ENCODE measurements around the gene WDR5.
A peak's percentile ranks its signal among the peaks of the same experiment; 100 is the strongest.
"Not testable (repeated sequence)": the region's sequence is repeated elsewhere in the genome, so short reads cannot be mapped to it uniquely, and the experiment has no call there.

The WDR5 gene

DNA sequence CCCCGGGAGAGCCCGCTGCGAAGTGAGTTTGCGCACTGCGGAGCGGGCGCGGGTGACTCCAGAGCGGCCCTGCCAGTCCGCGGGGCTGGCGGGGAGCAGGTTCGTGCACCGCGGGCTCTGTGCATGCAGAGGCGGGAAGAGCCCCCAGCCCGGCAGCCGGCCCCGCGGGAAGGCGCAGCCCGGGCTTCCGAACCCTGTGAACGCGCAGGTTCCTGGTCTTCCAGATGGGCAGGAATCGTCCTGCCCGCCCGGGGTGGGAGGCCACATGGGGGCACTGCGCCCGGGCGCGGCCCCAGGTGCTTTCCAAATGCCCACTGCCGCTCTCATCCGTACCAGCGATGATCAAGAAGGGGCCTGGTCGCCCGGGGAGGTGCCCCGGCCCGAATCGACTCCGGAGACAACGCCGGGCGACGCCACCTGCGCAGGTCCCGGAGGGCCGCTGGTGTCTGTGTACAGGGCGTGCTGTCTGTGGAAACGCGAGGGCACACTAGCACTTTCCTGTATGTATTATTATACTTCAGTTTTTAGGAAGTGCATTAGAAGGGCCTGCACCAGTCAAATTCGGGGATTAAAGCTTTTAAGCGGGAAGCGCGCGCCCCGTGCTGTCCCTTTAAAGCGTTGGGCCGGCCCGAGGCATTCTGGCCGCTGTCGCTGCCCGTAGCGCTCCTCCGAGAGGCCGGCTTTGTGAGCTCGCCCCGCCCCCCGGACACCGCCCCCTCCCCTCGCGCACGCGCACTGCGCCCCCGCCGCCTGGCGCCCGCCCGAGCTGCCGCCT lies at the start of gene WDR5:
WDR5 (plus strand) TSS at position 740 of the 775 bp plus-strand sequence. CDS start 3,796 bp downstream, outside the sequence.
- peak; percentile 79 to 90 (median 88) for DNase-seq (ENCODE audit: low read depth in 3 of 3)

DNA sequence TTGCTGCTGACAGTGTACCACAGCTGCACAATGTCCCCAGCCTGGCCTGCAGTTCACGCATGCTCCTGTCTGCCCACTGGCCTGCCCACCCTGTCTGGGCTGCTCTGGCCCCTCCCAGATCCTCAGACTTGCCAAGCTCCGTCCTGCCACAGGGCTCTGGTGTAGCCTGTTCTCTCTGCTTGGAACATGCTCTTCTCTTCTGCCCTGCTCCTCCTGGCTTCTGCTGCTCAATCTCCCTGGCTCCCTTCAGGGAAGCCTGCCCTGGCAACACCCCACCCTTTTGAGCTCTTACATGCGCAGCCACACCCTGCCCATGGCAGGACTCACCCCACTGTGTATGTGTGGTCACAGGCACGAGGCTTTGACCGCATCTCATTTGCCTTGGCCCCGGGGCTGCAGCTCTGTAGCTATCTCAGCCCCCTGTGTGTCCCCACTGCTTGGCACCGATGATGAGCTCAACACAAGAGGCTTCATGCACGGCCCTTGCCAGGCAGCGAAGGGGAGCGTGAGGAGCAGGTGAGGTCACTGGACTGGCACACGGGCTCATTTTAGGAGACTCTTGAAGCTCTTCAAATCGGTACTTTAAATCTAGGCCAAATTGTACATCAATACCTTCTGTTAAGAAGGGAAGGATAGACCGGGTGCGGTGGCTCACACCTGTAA lies 47.7 kb upstream of the WDR5 start:
- no peak for DNase-seq (ENCODE audit: low read depth in 3 of 3)

DNA sequence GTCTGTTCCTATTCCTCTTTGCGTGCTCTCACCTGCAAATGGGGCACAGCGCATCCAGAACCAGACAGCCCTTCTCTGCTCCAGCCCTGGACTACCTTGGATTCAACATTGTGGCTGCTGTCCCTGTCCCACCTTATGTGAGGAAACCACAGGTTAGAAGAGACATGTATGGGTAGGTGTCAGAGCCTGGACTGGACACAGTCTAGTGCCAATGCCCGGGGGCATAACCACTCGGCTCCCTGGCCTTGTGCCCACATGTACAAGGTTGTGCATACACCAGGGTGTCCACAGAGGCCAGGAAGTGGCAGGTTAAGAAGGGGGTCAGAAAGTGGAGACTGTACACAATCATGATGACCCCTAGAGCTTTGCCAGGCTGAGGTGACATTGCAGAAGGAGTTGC lies 45.9 kb upstream of the WDR5 start:
- DNase-seq (ENCODE audit: low read depth in 3 of 3): no peak

DNA sequence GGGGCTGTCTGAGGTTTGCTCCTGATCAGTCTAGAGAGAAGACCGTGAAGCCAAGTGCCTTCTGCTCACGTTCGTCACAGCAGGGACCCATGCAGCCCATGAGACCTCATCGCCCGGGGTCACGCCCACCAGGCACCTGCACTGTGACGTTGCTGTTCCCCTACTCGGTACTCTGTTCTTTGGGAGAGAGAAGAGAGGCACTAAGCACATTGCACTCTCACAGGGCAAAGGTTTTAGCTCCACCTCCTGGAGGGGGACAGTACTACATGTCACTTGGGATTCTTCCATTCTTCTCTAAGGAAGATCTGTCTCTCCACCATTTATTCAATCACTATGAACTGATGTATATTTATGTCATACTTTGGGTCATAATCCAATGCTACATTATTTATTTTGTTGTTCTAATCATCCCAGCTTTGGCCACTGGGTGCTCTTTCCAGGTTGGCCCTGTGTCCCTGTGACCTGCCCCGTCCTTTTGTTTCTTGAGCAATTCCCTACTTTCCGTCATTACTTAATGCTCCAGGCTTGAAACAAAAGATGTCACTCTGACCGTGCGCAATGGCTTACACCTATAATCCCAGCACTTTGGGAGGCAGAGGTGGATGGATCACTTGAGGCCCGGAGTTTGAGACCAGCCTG lies 36.6 kb upstream of the WDR5 start:
- peak; percentile 3 to 31 (median 30) for DNase-seq (ENCODE audit: low read depth in 3 of 3)

DNA sequence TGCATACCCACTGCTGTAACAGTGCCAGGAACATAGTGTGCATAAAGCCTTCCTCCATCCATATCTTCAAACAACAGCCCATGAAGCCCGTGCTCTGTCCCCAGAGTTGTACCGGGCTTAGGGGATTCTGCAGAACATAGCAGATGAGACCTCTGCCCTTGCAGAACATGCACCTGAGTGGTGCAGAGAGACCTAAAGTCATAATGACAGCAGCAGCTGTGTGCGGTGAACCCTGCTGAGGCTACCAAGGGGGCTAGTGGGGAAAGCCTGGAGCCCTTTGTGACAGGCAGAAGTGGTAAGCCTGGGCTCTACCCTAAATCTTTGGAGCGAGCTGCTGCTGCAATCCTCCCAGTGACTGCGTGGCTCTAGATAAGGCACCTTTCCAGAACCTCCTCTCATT lies 35.8 kb upstream of the WDR5 start:
- no peak for DNase-seq (ENCODE audit: low read depth in 3 of 3)

DNA sequence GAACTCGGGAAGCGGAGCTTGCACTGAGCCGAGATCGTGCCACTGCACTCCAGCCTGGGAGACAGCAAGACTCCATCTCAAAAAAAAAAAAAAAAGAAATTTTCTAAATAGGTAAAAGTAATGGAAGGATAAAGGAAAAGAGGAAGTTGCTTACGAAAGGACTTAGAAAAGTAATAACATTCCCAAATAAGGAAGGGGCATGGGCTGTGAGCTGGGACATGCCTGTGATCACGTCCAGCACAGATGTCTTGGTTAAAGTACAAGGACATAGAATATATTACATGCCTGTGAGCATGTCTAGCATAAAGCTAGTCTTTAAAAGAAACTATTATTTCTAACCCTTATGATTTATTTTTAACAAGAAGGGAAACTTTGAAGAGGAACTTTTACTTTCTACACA lies 34.7 kb upstream of the WDR5 start:
- not testable (repeated sequence) for DNase-seq (ENCODE audit: low read depth in 3 of 3)

DNA sequence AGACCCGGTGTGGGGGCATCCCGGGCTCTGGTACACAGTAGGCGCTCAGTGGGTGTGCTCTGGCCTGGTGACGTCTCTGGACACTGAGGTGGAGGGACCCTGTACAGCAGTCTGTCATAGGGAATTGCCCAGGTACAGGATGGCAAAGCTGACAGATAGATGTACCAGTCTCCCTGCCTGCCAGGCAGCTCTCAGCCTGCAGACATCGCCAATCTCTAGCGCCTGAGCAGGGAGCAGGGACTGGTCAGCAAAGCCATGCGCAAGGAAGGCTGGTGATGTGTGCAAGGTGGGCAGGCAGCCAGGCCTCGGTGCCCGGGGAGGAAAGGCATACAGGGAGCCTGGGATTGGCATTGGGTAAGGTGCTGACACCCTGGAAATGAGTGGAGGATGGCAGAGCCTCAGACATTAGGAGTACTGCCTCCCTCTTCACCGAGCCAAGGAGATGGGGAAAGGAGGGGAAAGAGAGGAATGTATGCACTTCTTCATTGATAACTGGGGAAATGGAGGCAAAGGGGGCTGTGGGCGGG lies 34.2 kb upstream of the WDR5 start:
- DNase-seq (ENCODE audit: low read depth in 3 of 3): no peak

DNA sequence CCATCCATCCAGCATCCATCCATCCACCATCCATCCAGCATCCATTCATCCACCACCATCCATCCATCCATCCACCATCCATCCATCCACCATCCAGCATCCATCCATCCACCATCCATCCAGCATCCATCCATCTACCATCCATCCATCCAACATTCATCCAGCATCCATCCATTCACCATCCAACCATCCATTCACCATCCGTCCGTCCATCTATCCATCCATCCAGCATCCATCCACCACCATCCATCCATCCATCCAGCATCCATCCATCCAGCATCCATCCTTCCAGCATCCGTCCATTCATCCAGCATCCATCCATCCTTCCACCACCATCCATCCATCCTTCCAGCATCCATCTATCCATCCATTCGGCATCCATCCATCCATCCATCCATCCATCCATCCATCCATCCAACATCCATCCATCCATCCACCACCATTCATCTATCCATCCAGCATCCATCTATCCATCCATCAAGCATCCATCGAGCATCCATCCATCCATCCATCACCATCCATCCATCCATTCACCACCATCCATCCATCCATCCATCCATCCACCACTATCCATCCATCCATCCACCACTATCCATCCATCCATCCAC lies 32.4 kb upstream of the WDR5 start:
- DNase-seq (ENCODE audit: low read depth in 3 of 3): no peak

DNA sequence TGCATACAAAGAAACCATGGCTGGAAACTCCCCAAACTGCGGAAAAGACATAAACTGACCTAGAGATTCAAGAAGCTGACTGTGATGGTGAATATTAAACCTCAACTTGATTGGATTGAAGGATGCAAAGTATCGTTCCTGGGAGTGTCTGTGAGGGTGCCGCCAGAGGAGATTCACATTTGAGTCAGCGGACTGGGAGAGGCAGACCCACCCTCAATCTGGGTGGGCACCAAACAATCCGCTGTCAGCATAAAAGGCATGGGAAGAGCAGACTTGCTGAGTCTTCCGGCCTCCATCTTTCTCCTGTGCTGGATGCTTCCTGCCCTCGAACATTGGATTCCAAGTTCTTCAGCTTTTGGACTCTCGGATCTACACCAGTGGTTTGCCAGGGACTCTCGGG lies 24.8 kb upstream of the WDR5 start:
- DNase-seq (ENCODE audit: low read depth in 3 of 3): no peak

DNA sequence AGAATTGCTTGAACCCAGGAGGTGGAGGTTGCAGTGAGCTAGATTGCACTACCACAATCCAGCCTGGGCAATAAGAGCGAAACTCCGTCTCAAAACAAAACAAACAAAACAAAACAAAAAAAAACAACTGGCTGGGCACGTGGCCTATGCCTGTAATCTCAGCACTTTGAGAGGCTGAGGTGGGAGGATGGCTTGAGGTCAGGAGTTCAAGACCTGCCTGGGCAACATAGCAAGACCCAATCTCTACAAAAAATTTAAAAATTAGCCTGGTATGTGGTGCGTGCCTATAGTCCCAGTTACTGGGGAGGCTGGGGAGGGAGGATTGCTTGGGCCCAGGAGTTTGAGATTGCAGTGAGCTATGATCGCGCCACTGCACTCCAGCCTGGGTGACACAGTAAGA lies 23.3 kb upstream of the WDR5 start:
- no peak for DNase-seq (ENCODE audit: low read depth in 3 of 3)

DNA sequence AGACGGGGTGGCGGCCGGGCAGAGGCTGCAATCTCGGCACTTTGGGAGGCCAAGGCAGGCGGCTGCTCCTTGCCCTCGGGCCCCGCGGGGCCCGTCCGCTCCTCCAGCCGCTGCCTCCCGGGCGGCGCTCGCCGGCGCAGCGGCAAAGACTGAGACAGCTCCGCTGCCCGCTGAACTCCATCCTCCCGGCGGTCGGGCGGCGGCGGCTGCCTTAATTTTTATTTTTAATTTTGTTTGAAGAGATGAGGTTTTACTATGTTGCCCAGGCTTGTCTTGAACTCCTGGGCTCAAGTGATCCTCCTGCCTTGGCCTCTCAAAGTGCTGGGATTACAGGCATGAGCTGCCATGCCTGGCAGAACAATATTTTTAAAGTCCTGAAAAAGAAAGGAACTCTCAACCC lies 16.9 kb upstream of the WDR5 start:
- DNase-seq (ENCODE audit: low read depth in 3 of 3): not testable (repeated sequence)

DNA sequence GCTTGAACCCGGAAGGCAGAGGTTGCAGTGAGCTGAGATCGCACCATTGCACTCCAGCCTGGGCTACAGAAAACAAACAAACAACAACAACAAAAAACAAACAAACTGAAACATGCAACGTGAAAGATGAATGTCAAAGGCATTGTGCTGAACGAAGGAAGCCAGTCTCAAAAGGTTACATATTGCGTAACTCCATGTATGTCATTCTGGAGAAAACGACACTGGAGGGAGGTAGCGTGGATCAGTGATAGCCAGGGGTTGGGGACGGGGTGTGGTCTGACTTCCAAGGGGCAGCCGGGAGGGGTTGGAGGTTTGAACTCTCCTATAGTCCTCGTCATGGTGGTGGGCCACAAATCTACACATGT lies 12.1 kb upstream of the WDR5 start:
- DNase-seq (ENCODE audit: low read depth in 3 of 3): no peak

DNA sequence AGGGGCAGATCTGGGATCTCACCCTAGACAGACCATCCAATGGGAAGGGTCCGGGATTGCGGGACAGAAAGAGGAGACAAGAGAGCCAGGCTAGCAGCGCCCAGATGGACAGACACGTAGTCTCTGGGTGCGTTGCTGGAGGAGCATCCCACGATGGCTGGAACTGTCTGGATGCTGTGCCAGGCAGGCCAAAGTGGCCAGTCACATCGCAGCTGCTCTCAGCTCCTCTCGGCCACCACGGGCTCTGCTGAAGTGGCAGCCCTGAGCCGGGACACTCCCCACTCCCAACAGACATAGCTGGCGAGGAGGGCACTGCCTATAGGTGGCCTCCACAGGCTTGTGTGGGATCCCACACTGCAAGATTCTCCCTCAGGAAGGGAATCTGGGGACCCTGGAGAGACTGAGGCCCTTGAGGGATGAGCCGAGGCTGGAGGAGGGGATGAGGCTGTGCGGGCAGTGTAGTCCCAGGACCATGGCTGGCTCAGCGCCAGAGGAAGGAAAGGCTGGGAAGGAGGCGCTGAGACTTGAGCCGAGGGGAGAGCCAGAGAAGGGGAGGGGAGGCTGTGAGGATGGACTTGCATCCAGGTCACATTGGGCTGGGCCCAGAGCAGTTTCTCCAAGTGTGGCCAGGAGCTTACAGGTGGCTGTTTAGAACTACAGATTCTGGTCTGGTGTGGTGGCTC lies 10.3 kb upstream of the WDR5 start:
- no peak for DNase-seq (ENCODE audit: low read depth in 3 of 3)

DNA sequence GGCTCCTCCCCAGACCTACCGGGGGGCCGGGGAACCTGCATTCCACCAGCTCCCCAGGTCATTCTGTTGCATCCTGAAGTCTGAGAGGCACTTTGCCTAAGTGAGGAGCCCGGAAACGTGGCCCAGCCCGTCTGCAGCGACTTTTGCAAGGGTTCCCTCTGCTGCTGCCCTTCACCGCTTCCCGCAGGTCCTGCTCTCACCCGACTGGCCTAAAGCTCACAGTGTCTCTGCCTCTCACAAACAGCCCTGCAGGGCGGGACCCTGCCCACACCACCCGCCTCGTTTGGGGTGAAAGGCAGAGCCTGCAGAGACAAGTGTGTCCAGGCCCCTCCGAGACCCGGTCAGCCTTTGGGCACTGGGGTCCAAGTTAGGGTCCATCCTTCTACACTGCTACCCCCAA lies 9.5 kb upstream of the WDR5 start:
- no peak for DNase-seq (ENCODE audit: low read depth in 3 of 3)

DNA sequence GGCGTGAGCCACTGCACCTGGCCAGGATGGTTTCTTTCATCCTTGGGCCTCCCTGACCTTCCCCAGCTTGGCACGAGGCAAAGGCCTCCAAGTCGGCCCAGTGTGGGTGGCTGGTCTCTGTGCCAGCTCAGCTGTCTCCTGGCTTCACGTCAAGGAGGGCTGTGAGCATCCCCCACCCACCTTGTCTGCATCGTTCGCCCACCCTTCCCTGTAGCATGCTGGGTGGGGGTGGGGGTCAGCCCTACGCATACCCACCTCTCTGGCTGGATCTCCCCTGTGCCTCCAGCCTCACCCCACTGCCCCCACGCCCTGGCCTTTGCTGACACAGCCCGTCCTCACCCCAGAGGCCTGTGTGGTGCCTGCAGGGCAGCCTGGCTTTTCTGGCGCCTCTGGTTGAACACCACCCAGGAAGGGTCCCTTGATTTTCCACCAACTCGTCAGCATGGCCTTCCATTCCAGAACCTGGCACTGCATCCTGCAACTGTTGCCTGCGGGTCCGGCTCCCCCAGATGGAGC lies 8.8 kb upstream of the WDR5 start:
- DNase-seq (ENCODE audit: low read depth in 3 of 3): no peak

DNA sequence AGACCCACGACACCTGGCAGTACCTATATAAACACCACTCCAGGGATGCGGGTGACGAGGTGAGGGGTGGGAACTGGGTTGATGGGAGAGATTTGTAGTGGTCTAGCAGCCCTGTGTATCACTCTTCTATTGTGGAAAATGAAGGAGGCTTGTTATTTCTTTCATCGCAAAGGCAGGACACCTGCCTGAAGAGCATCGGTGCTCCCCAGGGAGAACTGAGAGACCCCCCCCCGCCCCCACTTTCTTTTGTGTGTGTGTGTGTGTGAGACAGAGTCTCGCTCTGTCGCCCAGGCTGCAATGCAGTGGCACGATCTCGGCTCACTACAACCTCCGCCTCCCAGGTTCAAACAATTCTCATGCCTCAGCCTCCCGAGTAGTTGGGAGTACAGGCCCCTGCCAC lies 8.3 kb upstream of the WDR5 start:
- no peak for DNase-seq (ENCODE audit: low read depth in 3 of 3)

DNA sequence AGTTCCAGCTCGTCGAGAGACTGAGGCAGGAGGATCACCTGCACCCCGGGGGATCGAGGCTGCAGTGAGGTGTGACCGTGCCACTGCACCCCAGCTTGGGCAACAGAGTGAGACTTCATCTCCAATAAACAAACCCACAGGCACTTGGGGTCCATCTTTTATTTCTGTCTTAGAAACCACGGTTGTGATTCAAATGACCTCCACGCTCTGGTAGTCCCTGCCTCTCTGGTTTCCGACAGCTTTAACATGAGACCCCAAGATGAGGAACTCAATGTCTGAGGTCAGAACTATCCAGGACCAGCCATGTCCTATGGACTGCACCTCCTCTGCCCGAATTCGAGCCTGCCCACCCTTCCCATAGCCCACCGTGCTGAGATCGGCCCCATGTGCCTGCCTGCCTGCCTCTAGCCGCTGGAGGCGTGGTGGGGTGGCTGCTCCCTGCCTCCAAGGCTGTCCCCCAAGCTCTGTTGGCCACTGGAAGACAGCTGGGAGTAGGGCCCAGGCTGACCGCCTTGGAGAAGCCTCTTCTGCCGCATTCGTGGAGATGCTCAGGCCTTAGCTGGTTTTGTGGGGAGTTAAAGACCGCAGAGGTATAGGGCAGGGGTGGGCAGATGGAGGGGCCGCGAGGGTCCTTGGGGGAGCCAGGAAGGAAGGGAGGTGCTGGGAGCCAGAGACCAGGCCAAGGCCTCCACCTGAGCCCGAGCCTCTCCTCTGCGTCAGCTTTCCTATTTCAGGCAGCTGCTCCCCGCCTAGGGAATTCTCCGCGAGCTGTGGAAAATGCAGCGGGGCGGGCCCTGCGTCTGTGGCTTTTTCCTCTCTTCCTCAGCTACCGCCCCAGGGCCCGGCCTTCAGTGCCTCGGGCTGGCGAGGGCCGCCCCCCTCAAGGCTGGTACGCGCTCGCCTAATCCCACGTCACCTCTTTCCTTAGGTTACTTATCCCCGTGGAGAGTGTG lies 6.9 kb upstream of the WDR5 start:
- no peak for DNase-seq (ENCODE audit: low read depth in 3 of 3)

DNA sequence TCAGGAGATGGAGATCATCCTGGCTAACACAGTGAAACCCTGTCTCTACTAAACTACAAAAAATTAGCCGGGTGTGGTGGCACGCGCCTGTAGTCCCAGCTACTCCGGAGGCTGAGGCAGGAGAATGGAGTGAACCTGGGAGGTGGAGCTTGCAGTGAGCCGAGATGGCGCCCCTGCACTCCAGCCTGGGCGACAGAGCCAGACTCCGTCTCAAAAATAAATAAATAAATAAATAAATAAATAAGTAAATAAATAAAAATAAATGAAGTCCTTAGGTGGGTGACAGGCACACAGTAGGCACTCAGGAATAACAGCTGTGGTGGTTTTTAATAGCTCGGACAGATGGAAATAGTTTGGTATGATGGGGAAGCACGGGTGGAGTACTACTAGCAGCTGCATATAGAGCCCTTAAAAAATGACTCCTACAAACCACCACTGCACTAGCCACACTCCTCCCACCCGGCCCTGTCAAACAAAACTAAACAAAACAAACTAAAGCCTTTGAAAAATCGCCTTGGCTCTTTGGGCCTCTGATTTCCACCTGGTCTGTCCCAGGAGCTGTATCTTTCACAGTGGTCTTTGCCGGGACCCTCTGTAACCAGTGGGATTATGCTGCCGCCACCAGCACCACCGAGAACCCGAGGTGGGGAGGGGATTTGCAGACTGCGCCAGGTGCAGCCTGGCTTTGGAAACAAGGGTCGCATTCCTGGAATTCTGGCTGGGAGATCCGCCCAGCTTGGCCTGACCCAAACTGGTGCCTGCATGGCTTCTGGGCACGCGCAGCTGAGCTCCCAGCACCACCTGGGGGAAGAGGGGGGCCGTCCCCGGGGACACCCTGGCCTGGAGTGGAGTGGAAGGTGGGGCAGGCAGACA lies 5.1 kb upstream of the WDR5 start:
- DNase-seq (ENCODE audit: low read depth in 3 of 3): no peak

DNA sequence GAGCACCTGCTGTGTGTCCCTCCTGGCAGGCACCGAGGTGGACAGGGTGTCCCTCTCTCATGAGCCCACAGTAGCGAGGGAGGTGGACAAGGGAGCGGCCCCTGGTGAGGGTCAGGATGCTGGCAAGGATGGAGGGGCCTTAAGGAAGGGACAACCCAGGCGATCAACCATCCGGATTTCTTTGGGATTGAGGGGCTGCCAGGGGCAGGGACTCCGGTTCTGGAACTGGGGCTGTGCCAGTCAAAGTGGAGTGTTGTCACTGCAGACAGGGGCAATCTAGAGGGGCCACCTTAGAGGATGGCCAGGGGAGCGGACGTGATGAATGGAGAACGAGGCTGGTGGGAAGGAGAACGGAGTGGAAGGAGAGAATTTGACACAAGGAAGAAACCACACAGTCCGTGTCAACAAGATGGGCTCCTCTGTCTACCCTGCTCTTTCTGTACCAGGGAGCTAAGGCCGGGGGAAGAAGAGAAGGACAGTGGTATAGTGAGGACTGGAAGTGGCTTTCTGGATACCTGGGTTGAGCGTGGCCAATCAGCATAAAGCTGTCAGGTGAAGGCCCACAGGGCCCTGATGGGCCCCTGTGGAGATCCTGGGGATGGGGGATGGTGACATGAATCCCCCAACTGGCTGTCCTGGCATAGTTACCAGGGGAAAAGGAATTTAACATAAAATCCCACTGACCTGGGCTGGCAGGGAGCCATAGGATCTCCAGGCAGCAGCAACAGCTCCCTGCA lies 4.2 kb upstream of the WDR5 start:
- DNase-seq (ENCODE audit: low read depth in 3 of 3): no peak
